MM.1S (cell line): ENCODE data around the gene MICU1.

ENCODE experiments used
- DNase-seq: peaks from one replicate; pipeline ENCODE4 v3.0.0-alpha.2; 2015
- H2AFZ ChIP-seq: fragments of 300-600 bp; sonication (generic); 2 replicates; pipeline ENCODE4 v1.6.0; 2016; ENCODE audit warnings: antibody characterized with exemption, low read length
- H3F3A ChIP-seq: fragments of 300-600 bp; sonication (generic); 2 replicates; pipeline ENCODE4 v1.6.1; 2016; ENCODE audit warnings: mild to moderate bottlenecking, antibody characterized with exemption, low read length, moderate library complexity, mixed read lengths; ENCODE audit not compliant: insufficient read depth
- H3K27ac ChIP-seq: fragments of 300-600 bp; sonication (generic); 2 replicates; pipeline ENCODE4 v1.5.1; 2016; ENCODE audit warnings: mild to moderate bottlenecking, low read length
- H3K27me3 ChIP-seq: fragments of 300-600 bp; sonication (generic); replicated peaks from 2 replicates; pipeline ENCODE4 v1.6.0; 2016; ENCODE audit warnings: low read length; ENCODE audit not compliant: insufficient read depth
- H3K36me3 ChIP-seq: fragments of 300-600 bp; sonication (generic); replicated peaks from 2 replicates; pipeline ENCODE4 v1.6.1; 2016; ENCODE audit warnings: mild to moderate bottlenecking, low read length, mixed read lengths; ENCODE audit not compliant: insufficient read depth
- H3K4me1 ChIP-seq: fragments of 300-600 bp; sonication (generic); 2 replicates; pipeline ENCODE4 v1.6.1; 2016; ENCODE audit warnings: low read length, mixed read lengths
- H3K4me2 ChIP-seq: fragments of 300-600 bp; sonication (generic); 2 replicates; pipeline ENCODE4 v1.6.0; 2016; ENCODE audit warnings: low read depth, low read length
- H3K4me3 ChIP-seq: fragments of 300-600 bp; sonication (generic); 2 replicates; pipeline ENCODE4 v1.5.1; 2016; ENCODE audit warnings: low read length, mixed read lengths
- H3K79me2 ChIP-seq: fragments of 300-600 bp; sonication (generic); 2 replicates; pipeline ENCODE4 v1.6.1; 2016; ENCODE audit warnings: mixed run types, low read length, mixed read lengths
- H3K9ac ChIP-seq: fragments of 300-600 bp; sonication (generic); 2 replicates; pipeline ENCODE4 v1.6.1; 2016; ENCODE audit warnings: low read length, mixed read lengths
- H3K9me2 ChIP-seq: fragments of 300-600 bp; sonication (generic); replicated peaks from 2 replicates; pipeline ENCODE4 v1.6.1; 2016; ENCODE audit warnings: mild to moderate bottlenecking, low read length, mixed read lengths; ENCODE audit not compliant: insufficient read depth
- H3K9me3 ChIP-seq: fragments of 300-600 bp; sonication (generic); replicated peaks from 2 replicates; pipeline ENCODE4 v1.6.1; 2016; ENCODE audit warnings: mild to moderate bottlenecking, low read length, mixed read lengths; ENCODE audit not compliant: insufficient read depth
- H4K20me1 ChIP-seq: fragments of 300-600 bp; sonication (generic); 2 replicates; pipeline ENCODE4 v1.6.1; 2016; ENCODE audit warnings: mild to moderate bottlenecking, low read length, moderate library complexity, mixed read lengths; ENCODE audit not compliant: insufficient read depth
- CTCF ChIP-seq: fragments of 300-600 bp; sonication (generic); IDR thresholded peaks from 2 replicates; pipeline ENCODE4 v1.5.1; 2016; ENCODE audit warnings: antibody characterized with exemption, low read length, mixed read lengths
- EZH2 ChIP-seq: fragments of 300-600 bp; sonication (generic); optimal IDR thresholded peaks from 2 replicates; pipeline ENCODE3; 2017; ENCODE audit warnings: low read depth, mild to moderate bottlenecking, antibody characterized with exemption, low read length, mixed read lengths
- EZH2phosphoT487 ChIP-seq: fragments of 300-600 bp; sonication (generic); IDR thresholded peaks from 2 replicates; pipeline ENCODE4 v1.6.1; 2018; ENCODE audit warnings: antibody characterized with exemption, low read length

The MICU1 gene

GRCh38 chr10:72320676-72321247, 305.1 kb downstream of the MICU1 start:
- H3K4me1 ChIP-seq: peaks cover 44% of the 10 kb centered on the region
- peak; percentile 80 for DNase-seq
- peak overlapping the region; percentile 95 for H3K27ac ChIP-seq
- H3F3A ChIP-seq: peaks cover 28% of the 10 kb centered on the region
- H3K9ac ChIP-seq: peak overlapping the region; percentile 91
- TF ChIP-seq EZH2phosphoT487 (no peak), CTCF (no peak)
- H3K27me3 ChIP-seq: no peaks in the 10 kb centered on the region
- H3K36me3 ChIP-seq: no peaks in the 10 kb centered on the region
- no peaks in the 10 kb centered on the region for H3K9me3 ChIP-seq
- H3K4me3 ChIP-seq: no peak overlapping the region; the same call in 1 of the 2 replicates
- H3K4me2 ChIP-seq: peak overlapping the region; percentile 94
- peak overlapping the region; percentile 40 for H2AFZ ChIP-seq
- no peaks in the 10 kb centered on the region for H4K20me1 ChIP-seq
- H3K9me2 ChIP-seq: no peaks in the 10 kb centered on the region
- no peaks in the 10 kb centered on the region for H3K79me2 ChIP-seq

DNA sequence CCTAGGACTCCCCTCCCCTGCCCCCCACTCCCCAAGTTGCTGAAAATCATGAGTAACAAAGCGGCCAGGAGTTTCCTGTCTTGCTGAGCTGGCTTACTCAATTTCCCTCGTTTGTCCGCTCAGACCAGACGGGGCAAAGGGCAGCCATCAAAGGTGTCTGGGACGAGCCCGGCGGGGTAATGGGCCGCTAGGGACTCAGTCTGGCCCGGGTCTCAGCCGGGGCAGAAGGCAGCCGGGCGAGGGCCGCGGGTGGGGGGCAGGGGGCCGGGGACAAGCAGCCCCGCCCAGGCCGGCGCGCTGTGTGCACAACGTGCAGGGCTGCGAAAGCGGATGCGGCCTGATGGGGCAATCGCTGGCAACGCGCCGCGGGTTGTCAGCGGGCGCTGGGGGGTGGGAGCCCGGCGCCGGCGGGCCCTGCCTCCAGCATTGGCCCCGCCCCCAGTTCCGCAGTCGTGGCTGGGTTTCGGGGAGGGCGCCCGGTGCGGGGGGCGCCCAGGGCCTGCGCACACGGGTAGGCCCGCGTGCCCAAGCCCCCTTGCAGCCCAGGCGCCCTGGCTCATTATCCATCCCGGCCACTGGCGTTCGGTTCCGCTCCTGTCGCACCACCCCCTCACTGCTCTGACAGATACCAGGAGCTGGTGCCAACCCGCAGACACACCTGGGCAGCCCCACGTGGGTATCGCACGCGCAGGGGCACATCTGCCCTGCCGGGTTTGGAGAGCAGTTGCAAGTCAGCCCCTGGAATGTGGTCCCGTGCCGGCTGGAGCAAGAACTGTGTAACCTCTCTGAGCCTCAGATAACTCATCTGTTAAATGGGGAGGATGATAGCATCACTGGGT, 306.2 kb downstream of the MICU1 start:
- Histone ChIP-seq H3K36me3 (no peaks in the 10 kb centered on the region), H3K9me2 (no peaks in the 10 kb centered on the region), H3K9ac (peak overlapping the region; percentile 91), H3K4me1 (peaks cover 44% of the 10 kb centered on the region), H3K79me2 (no peaks in the 10 kb centered on the region), H3K27me3 (no peaks in the 10 kb centered on the region), H3K4me3 (peak overlapping the region; percentile 59), H3K9me3 (no peaks in the 10 kb centered on the region), H2AFZ (peak overlapping the region; percentile 82), H3K27ac (peak overlapping the region; percentile 95), H3K4me2 (peak overlapping the region; percentile 94), H3F3A (peaks cover 28% of the 10 kb centered on the region), H4K20me1 (no peaks in the 10 kb centered on the region)
- TF ChIP-seq EZH2phosphoT487 (no peak), CTCF (no peak), EZH2 (no peak)
- DNase-seq: peak; percentile 93

GRCh38 chr10:72318418-72319262, 307.2 kb downstream of the MICU1 start:
- peak overlapping the region; percentile 95 for H3K27ac ChIP-seq
- no peaks in the 10 kb centered on the region for H4K20me1 ChIP-seq
- peaks cover 44% of the 10 kb centered on the region for H3K4me1 ChIP-seq
- H3K36me3 ChIP-seq: no peaks in the 10 kb centered on the region
- H3K27me3 ChIP-seq: no peaks in the 10 kb centered on the region
- H3F3A ChIP-seq: peaks cover 28% of the 10 kb centered on the region
- TF ChIP-seq EZH2 (no peak), EZH2phosphoT487 (no peak), CTCF (no peak)
- H3K79me2 ChIP-seq: no peaks in the 10 kb centered on the region
- peak overlapping the region; percentile 82; the same call in 1 of the 2 replicates for H2AFZ ChIP-seq
- peak overlapping the region; percentile 91 for H3K9ac ChIP-seq
- peak overlapping the region; percentile 59 for H3K4me3 ChIP-seq
- H3K9me2 ChIP-seq: no peaks in the 10 kb centered on the region
- peak overlapping the region; percentile 94 for H3K4me2 ChIP-seq
- no peak for DNase-seq
- no peaks in the 10 kb centered on the region for H3K9me3 ChIP-seq
